HG03135 (cell line): ENCODE measurements around the gene ZNF580.
A peak's percentile ranks its signal among the peaks of the same experiment; 100 is the strongest.

Source experiments
- ATAC-seq: cut with Tn5 transposase; IDR thresholded peaks from one replicate; pipeline ENCODE4 v1.9.1; 2021; ENCODE audit warnings: mild to moderate bottlenecking, moderate library complexity; ENCODE audit not compliant: unreplicated experiment

The ZNF580 gene

DNA sequence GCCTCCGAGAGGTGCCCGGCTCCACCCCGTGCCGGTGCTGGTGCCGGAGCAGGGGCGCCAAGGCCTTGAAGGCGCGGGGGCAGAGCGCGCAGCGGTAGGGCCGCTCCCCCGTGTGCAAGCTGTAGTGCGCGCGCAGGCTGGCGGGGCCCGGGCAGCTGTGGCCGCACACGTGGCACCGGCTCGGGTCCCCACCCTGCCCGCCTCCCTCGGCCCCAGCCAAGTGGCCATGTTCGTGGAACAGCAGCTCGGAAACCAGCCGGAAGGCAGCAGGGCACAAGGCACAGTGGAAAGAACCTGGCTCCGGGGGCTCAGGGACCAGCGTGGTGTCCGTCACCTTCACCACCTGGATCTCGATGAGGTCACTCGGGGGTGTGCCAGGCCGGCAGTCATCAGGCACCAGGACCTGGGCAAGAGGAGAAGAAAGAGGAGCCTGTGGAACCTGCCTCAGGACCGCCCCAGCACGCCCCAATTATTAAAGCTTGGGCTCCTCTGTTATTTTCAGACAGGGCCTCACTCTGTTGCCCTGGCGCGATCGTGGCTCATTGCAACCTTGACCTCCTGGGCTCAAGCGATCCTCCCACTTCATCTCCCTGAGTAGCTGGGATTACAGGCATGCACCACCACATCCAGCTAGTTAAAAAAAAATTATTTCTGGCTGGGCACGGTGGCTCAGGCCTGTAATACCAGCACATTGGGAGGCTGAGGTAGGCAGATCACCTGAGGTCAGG, 18.4 kb upstream of the ZNF580 start:
- ATAC-seq = no peak

DNA sequence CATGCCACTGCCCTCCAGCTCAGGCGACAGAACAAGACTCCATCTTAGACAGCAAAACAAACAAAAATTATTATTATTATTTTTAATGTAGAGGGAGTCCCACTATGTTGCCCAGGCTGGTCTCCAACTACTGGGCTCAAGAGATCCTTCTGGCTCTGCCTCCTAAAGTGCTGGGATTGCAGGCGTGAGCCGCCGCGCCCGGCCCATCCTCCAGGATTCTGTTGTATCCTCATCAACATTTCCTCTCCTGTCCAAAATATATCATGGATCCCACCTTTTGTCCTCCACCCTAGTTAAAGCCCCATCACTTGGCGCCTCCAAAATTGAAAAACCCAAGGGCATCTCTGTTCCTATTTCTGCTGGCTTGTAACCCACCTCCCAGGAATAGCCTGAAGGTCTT, 17.7 kb upstream of the ZNF580 start:
- no peak for ATAC-seq

DNA sequence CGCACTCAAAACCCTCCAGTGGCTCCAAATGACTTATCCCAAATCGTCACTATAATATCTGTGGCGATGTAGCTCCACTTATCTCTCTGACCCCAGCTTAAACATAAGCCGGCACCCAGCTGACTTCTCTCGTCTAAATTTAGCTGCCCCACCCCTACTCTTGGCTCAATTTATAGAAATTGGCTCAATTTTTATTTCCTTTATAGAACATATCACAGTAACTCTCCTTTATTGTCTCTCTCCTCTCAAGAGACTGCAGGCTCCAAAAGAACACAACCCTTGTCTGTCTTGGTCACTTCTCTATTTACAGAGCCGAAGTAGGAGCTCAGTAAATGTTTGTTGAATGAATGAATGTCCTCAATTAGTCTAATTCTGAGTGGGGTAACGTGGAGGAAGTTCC, 17.2 kb upstream of the ZNF580 start:
- no peak for ATAC-seq

DNA sequence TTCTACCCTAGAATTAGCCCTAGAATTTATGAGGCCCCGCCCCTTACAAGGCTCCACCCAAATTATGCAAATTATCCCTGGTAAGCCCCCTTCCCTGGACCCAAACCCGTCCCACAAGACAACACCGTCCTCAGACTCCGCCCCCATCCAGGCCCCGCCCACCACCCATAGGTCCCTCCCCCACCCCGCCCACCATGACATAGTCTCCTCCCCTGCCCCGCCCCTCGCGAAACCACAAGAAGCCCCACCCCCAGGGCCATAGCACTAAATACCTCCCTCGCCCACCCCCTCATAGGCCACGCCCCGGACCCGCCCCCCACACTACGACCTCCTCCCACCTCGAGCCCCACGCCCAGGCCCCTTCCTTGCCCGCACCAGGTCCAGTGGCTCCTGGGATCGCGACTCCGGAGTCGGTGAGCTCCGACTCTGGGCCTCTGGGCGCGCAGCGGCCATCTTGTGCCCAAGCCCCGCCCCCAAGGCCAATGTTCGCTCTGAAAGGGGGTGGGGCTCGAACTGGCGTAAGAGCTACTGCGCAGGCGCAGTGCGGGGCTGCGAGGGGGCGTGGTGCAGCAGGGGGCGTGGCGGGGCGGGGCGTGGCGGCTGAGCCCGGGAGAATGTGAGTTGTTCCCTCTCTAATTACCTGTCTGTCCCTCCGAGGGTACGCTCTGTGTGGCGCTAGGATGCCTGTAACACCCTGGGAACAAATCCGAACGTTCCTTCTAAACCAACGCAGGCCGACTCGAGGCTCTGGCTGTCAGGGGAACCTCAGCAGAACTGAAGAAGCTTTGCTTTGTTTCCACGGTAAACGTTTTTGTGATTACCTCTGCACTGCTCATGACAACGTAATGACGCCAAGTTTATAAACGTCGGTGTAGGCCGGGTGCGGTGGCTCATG, 16.4 kb upstream of the ZNF580 start, which contains the start of gene ZNF784:
Gene ZNF784 (minus strand): TSS at position 458 of the 895 bp plus-strand sequence. CDS start 5 bp downstream, at position 453.
- no peak for ATAC-seq

DNA sequence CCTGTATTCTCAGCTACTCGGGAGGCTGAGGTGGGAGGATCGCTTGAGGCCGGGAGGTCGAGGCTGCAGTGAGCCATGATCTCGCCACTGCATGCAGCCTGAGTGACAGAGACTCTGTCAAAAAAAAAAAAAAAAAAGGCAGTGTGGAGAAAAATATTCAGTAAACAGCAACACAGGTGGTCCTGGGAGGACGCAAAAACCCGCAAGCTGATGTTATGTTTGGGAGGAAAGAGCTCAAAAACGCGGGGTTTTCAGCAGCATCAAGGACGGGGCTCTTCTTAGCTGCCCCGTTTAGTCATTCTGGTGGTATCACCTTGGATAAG, 15.8 kb upstream of the ZNF580 start:
- ATAC-seq = no peak

DNA sequence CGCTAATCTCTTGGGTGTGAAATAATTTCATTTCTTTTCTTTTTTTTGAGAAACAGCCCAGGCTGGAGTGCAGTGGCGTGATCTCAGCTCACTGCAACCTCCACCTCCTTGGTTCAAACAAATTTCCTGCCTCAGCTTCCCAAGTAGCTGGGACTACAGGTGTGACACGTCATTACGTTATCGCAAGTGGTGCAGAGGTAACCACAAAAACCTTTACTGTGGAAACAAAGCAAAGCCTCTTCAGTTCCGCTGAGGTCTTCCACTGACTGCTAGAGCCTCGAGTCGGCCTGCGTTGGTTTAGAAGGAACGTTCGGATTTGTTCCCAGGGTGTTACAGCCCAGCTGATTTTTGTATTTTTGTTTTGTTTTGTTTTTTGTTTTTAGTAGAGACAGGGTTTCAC, 14.5 kb upstream of the ZNF580 start:
- no peak for ATAC-seq

DNA sequence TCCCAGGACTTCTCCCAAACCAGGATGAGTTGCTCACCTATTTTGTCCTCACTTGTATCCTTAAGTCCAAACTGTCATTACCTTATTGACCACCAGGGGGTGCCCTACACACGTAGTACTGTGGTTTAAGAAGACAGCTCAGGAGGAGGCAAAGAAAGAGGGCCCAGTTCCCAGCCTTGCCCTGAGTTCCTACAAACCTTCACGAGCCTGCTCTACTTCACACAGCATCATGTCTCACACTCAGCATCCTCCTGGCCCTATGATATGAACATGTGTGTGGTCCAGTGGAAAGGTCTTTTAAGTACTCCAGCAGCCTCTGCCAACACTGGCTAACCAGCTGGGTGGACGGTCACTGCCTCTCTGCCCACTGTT, 8.4 kb upstream of the ZNF580 start:
- no peak for ATAC-seq

DNA sequence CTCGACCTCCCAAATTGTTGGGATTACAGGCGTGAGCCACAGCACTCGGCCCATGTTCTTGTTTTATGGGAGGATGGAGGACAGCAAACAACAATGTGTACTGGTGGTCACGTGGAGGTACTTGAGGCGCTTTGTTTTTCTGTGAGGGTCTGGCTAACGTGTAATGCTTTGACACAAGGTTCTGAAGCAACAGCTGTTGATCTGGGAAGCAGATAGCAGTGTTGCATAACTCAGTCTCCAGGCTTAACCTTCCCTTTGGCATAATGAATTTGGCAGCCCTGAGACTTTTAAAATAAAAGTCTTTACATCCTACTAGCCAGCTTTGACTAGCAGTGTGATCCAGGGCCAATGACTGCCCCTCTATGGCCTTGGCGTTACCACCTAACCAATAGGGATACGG, 6.9 kb upstream of the ZNF580 start:
- ATAC-seq = no peak

DNA sequence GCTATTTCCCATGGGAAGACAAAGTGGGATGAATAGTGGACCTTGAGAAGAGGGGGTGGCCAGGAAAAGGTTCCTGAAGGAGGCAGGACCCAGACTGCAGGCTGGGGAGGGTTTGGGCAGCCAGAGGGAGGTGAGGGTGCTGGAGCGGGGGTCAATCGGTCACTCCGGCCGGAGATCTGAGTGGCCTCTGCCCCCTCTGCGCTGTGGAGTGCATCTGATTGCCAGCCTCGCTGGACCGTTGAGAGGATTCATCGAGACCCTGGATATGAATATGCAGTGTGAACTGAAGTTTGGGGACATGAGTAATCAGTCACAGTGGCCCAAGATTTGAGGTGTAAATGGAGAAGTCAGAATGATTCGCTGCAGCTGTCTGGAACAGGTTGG, 5.5 kb upstream of the ZNF580 start:
- ATAC-seq = no peak

DNA sequence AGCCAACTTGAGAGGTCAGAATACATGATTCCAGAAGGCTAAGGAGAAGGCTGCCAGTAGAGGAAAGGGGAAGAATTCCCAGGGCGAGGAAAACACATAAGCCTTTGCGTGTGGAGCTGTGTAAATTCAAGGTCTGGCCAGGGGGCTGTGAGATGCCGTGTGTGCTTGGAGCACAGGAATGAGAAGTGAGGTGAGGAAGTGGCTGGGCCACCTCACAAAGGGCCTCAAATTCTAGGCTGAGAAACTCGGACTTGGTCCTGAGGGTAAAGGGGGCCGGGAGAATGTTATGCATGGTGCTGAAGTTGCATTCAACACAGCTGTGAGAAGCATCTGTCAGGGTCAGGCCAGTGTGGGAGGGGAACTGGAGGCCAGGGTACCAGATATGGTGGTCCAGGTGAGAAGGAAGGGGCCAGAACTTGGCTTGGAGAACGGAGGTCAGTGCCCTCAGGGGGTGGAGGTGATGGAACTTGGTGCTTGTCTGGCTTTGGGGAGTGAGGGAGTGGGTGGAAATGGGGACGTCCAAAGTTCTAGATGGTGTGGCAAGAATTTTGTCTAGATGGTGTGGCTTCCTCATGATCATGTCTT, 4.9 kb upstream of the ZNF580 start:
- no peak for ATAC-seq

DNA sequence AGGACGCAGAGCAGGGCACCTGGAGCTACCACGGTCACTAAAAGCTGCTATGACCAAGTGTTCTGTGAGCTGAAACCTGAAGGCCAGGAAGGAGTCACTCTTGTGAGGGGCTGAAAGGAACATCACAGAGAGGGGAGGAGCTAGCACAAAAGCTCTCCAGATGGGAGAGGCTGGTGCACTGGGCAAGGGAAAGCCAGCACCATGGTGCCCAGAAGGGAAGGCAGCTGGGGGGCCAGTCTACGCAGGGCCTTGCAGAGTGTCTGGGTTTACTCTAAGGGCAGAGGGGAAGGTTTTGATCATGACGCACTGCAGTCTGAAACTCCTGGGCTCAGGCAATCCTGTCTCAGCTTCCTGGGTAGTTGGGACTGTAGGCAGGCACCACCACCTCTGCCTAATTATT, 4.1 kb upstream of the ZNF580 start:
- ATAC-seq = no peak

DNA sequence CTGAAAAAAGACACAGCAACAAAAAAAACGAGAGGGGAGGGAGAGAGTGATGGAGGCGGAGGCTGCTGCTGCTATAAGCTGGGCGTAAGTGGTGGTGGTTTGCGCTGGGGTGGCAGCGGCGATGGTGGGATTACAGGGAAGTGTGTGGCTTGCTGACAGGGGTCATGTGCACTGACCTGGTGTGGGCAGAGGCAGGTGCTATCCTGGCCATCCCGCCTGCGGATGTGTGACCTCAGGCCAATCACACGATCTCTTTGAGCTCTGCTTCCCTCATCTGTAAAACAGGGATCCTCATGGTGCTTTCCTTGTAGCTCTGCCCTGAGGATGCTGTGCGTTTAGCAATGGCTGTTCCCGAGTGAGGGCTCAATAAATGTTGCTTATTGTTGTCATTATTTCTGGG, 3.3 kb upstream of the ZNF580 start:
- ATAC-seq = no peak

DNA sequence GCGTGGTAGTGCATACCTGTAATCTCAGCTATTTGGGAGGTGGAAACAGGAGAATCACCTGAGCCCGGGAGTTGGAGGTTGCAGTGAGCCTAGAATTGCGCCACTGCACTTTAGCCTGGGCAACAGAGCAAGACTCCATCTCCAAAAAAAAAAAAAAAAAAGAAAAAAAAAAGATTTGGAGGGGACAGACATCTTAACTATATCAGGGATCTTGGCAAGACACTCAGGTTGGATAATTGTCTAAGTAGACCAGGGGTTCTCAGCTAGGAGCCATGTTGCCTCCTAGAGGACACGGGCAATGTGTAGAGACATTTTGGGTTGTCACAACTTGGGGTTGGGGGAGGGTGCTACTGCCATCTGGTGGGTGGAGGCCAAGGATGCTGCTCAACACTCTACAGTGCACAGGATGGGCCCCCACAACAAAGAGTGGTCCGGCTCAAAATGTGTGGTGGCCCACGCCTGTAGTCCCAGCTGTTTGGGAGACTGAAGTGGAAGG, 1.9 kb upstream of the ZNF580 start:
- ATAC-seq = no peak

DNA sequence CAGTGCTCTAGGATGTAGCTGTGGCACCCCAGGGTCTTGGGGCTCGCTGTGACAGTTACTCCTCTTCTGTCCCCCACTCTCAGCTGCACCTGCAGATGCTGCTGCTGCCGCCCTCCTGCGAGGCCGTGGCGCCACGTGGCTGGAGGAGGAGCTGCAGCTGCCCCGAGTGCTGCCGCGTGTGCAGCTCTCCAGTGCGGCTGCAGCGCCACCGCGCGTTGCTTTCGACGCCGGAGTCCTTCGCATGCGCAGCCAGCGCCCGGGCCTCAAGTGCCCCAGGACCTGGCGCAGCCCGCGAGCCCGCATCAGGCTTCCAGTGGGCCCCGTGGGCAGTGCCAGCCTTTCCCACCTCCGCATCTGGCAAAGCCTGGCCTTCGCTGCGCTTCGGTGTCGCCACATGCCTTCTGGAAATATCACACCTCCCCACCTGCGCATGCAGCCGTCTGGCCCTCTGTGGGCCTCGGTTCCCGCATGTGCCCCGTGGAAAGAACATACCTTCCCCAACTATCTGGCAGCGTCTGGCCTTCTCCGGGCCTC, 692 bp upstream of the ZNF580 start:
- ATAC-seq = no peak

DNA sequence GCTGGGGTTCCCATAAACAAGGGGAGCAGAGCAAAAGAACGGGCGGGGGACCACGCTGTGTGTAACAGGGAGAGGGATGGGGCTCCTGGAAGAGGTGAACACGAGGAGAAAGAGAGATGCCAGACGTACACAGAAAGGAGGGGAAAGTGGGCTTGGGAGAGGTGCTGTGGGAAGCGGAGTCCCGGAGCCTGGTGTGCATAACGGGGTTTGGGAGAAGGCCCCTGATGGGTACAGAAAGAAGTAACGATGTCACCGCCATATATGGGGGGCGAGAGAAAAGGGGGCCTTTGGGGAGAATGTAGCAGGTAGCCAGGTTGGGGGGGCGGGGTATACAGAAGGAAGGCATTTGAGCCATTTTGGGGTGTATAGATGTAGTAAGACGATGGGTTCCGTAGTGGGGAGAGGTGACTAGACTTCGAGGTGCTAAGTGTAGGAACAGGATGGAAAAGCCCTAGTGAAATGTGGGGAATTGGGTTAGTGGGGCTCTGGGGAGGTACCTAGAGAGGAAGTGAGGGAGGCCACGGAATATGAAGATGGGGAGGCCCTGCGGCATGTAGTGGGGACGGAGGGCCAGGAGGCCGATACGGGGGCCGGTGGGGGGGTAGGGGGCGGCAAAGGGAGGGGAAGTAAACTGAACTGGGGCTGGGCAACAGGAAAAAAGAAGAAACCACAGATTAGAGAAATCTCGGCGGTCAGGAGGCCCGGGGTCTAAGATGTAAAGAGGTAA, 787 bp downstream of the ZNF580 start:
- no peak for ATAC-seq

DNA sequence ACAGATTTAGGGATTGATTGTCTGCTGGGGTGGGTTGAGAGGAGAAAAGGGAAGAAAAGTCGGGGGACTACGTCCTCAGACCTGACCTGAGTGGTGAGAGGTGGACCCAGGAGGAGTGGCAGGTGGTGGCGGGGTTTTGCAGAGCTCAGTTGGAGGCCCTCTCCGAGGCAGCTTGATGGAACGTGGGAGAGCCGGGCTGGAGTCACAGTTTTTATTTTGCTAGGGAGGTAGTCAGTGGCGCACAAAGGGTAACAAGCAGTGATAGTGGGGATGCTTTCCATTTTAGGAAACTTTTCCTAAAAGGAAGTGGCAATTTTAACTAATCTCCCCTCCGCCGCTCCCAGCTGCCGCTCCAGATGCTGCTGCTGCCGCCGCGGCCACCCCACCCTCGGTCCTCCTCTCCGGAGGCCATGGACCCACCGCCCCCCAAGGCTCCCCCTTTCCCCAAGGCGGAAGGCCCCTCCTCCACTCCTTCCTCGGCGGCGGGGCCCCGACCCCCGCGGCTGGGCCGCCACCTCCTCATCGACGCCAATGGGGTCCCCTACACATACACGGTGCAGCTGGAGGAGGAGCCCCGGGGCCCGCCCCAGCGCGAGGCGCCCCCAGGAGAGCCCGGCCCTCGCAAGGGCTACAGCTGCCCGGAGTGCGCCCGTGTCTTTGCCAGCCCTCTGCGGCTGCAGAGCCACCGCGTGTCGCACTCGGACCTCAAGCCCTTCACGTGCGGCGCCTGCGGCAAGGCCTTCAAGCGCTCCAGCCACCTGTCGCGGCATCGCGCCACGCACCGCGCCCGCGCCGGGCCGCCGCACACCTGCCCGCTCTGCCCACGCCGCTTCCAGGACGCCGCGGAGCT, 1.6 kb downstream of the ZNF580 start:
- ATAC-seq = no peak

DNA sequence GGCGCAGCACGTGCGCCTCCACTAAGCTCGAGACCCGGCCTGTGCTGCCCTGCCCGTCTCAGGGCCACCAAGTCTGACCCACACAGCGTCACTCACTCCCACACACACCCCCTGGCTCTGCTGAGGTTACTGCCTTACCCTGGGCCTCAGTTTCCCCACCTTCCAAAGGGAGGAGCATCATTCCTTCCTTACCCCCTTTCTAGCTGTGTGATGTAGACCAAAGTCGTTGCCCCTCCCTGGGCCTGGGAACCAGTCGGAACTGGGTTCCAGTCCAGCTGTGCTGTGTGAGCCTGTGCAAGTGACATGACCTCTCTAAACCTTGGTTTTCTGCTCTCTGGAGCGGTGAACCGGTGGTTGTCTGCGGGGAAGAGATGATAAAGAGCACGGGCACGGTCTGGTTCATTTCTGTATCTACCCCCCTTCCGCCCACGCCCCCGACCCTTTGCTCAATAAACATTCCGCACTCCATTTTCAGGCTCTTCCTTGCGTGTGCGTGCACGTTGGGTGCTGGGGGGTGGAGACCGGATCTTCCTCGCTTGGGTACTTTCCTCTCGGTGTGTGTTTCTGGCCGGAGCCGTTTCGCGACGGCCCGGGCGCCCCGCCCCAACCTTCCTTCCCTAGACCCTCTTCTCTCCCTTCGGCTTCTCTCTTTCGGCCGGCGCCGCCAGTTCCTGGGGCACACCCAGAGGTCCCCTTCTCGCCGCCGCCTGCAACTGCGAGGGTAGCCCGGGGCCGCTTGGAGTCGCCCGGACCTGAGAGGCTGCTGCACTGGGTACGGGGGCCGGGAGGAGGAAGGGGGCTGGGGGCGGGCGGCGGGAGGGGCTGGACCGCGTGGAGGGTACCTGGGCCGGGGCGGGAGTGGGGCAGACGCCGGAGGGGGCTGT, 2.4 kb downstream of the ZNF580 start, which contains the start of gene ZNF581:
Gene ZNF581 (plus strand): TSS at position 647 of the 884 bp plus-strand sequence. CDS start 923 bp downstream, outside the sequence.
- ATAC-seq = peak; percentile 36

DNA sequence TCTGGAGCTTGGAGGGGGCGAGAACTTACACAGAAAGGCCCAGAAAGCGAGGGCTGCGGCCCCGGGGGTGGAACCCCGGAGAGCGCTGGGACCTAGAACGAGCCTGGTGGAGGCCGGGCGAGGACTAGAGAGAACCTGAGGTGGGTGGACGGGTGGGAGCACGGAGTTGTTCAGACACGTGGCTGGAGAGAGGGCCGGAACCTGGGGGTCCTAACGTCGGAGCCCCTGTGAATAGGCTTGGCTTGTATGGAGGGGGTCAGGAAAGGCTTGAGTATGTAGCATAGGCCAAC, 3.0 kb downstream of the ZNF580 start:
- no peak for ATAC-seq

DNA sequence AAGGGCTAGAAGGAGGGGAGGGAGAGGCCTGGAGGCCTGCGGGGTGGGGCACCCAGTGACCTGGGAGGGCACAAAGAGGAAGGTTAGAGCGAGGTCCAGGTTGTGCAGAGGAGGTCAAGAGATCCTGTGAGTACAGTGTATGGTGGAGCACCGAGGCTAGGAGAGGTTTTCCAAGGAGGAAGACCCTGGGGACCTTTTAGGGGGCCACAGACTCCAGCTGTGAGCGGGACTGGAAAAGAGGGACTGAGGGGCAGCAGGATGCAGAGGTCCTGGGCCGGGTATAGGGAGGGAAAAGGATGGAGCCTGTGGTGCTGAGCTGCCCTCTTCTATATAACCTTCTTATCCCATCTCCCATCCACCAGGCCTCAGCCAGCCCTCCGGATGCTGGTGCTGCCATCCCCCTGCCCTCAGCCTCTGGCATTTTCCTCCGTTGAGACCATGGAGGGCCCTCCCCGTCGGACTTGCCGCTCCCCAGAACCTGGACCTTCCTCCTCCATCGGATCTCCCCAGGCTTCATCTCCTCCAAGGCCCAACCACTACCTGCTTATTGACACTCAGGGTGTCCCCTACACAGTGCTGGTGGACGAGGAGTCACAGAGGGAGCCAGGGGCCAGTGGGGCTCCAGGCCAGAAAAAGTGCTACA, 3.5 kb downstream of the ZNF580 start:
- no peak for ATAC-seq
